DMS79 (cell line): Measurements from ENCODE around the gene NAA50.

Experiments used
- DNase-seq: peaks from one replicate; lab custom pipeline; 2025; lab: John Stamatoyannopoulos, UW

NAA50 gene

GRCh38 chr3:113745756-113746547 is at the start of gene NAA50:
Gene NAA50 (minus strand): TSS chr3:113746249. CDS start chr3:113745949, 300 bp downstream.
- peak; percentile 82 for DNase-seq

DNA sequence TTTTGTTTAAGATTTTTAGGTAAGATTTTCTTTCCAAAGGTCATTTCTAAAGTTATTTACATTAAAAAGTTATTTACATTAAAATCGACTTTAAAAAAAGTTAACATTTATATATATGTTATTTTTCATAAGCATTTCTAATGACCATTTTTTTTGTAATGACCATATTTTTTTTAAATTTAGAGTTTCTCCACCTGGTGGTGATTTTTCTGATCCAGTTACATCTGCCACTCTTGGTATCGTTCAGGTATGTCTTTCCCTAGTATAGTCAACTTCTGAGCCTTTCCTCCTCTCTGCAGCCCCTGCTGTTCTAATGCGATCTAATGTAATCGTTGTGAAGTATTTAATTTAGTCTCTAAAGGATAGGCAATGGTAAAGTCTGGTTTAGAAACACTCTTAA is 49.6 kb upstream of the NAA50 start:
- no peak for DNase-seq

DNA sequence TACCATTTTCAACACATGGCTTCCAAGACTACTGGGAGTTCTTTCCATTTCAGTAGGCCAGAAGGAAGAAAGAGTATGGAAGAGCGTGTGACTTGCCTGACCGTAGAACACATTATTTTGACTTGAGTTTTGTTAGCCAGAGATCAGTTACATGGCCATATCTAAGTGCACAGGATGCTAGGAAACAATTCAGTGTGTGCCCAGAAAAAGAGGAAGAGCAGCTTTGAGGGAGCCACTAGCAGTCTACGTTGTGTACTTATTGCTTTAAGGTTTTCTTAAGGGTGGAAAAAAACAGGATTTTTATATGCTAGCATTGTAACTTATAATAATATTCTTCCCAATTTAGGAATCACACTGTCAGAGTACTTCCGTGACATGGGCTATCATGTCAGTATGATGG is 48.5 kb upstream of the NAA50 start:
- DNase-seq, result no peak

DNA sequence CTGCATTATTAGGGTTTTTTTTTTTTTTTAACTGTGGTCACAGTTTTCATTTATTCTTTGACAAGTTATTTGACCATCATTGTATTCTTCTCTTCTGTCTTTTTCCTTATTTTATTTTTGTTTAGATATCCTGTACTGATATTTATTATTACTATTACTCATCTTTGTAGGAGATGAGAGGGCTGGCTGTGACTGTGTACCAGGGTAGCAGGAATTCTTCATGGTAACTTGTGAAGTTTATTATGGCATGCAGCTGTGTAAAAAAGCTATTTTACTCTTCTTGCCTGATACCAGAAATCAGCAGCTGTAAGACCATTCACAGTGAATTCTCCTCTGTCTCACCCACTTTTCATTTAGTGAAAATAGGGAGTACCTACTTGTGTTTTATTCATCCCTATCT is 45.3 kb upstream of the NAA50 start:
- no peak for DNase-seq

- DNase-seq, result no peak
These were observed 37.9 kb upstream of the NAA50 start for GRCh38 chr3:113783980-113784379.

DNA sequence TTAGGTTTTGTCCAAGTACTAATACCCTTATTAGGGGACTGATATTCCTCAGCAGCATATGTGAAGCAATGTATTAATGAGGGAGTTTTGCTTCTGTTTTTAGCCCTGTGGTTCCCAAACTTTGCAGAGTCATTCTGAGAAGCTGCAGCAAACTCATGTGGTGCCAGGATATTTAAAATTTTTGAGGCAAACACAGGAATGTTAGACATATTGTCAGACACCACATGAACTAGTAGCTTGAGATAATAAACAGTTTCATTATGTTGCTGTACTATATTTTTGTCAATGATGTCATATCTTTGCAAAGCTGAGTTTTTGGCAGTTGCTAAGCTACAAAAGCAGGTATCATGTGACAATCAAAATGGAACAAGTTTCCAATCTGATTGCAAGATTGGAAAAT is 37.4 kb upstream of the NAA50 start:
- DNase-seq, result no peak

- no peak for DNase-seq
These were observed 30.5 kb upstream of the NAA50 start for GRCh38 chr3:113776564-113776963.

- no peak for DNase-seq
These were observed 29.5 kb upstream of the NAA50 start for GRCh38 chr3:113775516-113775915.

- DNase-seq, result no peak
These were observed 27.3 kb upstream of the NAA50 start for GRCh38 chr3:113773381-113773780.

DNA sequence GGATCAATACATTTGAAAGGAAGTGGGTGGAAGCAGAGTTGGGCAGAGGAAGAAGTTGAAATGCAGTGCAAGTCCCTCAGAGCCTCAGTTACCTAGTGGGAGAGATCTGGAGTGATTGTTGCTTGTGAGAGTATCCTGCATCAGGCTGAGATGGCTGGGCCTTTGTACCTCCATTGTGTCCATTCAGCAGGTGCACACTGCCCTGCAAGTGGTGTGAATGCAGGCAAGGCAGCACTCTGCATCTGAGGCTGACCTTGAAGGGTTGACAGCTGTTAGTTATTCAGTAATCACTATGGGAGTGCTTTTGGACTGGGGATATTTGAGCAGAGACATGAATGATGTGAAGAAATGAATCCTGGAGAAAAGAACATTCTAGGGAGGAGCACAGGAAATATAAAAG is 25.9 kb upstream of the NAA50 start:
- no peak for DNase-seq

DNA sequence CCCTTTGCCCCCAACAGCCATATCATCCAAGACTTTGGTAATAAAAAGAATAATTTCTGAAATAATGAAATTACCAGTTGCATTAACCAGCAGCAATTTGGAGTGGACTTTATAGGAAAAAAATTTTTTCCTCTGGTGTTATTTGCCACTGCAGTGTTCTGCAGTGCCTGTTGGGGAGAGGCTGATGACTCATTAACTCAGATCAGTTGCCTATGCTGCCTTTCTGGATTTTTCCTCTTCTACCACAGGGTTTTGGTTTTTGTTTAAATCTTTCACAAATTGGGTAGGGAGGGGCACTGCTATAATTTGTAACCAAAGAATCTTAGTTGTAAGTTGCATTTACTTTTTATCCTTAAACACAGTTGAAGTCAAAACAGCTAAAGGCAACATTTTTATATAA is 23.5 kb upstream of the NAA50 start:
- DNase-seq, result no peak

GRCh38 chr3:113764698-113765097 is 18.6 kb upstream of the NAA50 start:
- DNase-seq, result no peak

DNA sequence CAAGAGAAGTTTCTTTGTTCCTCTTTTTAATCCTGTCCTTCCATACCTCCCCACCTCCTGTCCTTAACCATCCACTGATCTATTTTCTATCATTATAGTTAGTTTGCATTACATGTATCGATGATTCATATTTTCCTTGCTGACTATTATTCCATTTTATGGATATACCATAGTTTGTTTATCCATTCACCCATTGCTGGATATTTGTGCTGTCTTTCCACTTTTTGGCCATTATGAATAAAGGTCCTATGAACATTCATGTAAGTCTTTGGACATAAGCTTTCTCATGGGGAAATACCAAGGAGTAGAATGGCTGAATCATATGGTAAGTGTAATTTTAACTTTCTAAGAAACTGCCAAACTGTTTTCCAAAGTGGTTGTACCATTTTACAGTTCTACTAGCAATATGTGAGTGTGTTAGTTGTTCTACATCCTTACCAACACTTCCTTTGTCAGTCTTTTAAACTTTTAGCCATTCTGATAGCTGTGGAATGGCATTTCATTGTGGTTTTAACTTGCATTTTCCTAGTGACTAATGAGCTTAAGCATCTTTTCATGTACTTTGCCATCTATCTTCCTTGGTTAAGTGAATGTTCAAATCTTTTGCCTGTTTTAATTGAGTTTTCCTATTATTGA is 12.5 kb upstream of the NAA50 start:
- no peak for DNase-seq

- DNase-seq, result no peak
These were observed 8.6 kb upstream of the NAA50 start for GRCh38 chr3:113754494-113755159.

GRCh38 chr3:113753376-113753985 is 7.4 kb upstream of the NAA50 start:
- DNase-seq, result no peak

DNA sequence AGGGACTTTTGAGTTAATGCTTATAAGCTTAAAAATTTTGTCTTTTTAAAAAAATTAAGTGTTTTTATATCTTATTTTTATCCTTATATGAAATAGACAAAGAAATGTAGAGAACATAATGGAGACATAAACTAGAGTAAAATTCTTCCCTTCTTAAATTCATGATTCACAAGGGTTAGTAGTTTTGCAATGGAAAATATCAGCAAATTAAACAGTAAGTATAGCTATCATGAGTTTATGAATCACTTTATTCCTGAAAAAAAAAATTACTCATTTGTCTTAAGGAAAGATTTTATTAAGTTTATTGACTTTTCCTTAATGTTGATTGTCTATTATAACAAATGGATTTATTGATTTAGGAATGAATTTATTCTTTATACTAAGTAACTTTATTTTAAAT is 5.1 kb upstream of the NAA50 start:
- DNase-seq, result no peak

DNA sequence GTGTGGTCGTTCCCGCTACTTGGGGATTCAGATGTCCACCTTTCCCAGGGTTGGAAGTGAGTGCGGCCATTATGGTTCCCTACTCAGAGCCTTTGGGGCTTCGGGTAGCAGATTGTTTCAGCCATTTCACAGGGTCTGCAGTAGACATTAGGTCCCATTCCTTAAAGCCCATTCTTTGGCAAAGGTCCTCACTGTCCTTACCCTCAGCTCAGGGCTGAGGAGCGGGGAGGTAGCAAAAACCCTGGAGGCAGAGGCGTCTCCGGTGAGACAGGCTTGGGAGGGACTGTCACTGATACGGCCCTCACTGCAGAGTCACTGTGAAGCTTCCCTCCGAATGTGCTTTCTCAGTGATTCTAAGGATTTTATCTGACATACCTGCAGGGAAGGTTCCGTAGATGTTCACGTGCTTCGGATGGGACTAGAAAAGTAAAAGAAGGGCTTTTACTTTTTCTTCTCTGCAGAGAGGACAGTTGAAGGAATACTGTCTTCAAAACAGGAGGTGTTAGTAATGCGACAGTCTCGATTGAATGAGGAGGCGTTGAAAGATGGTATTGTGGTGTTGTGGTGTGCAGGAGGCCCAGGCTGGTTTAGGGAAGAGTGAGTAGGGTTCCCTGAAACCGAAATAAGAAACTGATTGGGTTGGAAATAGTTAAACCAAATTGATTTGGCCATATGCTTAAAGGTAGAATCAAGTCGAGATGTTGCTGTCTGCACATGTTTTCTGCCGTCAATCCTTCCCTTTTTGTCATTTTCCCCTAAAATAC is 1.4 kb upstream of the NAA50 start:
- no peak for DNase-seq

DNA sequence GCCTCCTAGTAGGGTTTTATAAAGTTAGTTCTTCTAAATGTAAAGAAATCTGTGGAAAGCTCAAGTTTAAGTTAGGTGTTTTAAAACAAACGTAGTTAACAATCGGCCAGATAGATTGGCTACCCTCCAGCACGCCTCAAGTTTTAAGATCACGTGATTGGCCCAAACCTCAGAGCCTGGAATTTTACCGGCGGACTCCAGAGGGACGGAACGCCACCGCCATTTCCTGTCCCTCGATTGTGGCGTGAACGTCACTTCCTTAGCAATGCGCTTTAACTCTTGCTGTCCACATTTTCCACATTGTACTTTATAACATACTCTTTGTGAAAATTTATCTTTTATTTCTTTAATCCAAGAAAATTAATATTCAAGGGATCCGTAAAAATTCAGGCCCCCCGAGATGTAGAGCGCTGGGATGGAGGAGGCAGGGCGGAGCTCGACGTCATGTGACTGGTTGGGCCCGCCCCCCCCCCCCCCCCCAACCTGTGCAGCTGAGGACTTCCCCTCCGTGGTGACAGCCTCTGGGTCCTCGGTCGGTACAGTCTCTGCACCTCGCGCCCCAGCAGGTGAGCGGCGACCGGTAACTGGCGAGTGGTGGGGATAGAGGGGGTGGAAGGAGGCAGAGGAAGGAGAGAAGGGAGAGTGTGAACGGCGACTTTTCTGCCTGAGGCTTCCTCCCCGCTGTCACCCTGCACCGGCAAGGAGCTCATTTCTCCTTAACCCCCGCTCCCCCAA is 666 bp upstream of the NAA50 start, which contains the start of gene ATP6V1A:
Gene ATP6V1A, plus strand, starts transcription at position 488 of the 735 bp plus-strand sequence. CDS start 31,719 bp downstream, outside the sequence.
- peak; percentile 93 for DNase-seq

DNA sequence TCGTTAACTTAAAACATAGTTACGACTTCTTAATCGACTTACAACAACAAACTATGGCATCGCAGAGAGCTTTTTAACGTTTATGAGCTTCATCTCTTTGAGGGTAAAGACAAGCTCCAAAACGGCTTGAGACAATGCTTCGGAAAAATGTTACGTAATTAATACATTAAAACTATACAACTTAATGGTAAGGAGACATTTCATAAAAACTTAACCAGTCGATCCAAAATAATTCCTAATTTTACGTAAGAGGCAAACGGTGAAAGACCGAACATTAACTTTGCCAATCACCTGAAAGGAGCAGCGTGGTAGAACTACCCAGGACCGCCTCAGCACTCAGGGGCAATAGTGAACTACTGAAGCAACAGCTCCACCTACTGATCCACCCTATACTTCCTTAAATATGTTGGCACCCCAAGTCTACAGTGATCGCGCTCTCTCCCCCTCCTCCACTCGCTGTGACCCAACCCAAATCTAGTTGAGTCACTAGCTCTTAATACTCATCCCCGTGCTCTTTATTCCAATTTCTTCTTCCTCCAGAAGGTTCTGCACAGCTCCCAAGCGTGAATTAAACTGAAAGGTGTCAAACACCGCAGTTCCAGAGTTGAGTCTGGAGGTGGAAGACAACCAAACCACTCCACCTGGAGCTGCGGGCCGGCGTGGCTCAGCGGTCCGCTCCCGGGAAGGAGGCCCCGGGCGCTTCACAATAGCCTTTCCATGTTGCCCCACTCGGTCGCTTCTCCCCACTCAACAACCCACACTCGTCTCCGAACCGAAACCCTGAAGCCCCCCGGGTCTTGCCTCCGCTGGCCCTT is 901 bp downstream of the NAA50 start:
- peak; percentile 59 for DNase-seq

DNA sequence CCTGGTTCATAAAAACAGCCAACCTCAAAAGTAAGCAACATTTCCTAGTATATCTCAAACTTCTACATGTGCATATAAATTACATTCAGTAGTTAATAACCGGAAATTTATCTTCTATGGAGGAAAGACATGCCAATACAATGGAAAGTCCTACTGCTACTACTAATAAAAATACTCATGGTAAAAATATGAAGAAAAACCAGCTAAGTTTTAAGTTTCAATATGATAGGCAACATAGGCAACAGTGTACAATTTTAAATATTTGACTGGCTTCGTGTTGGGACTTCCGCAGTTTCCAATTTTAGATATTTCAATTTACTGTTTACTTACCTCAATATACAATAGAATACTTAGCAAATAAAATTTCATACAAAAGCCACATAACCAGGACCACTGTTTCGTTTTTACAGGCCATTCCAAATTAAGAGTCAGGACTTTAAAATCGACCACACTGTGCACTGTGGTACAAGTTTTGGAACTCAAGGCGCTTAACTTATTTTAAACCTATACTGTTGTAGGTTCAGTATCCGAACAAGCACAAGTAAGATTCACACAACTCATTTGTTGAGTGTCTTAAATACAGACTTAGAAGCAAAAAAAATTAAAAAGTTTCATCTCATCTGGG is 2.9 kb downstream of the NAA50 start:
- DNase-seq, result no peak
